ENCODE data around the gene ALPK3.

ALPK3 gene

GRCh38 chr15:84824260-84825007 is 7.3 kb downstream of the ALPK3 start:
- Histone ChIP-seq H3K36me3 (ENCODE audit: insufficient read depth, low read length) (peaks cover 29% of the 10 kb centered on the region), H3K9ac (ENCODE audit: low read depth, low read length) (no peak overlapping the region), H3K27ac (ENCODE audit: low read depth, low read length) (no peak overlapping the region), H3K9me3 (ENCODE audit: insufficient read depth, low read depth, low read length) (no peaks in the 10 kb centered on the region), H3K4me3 (ENCODE audit: low read length) (no peak overlapping the region), H3K4me1 (ENCODE audit: insufficient read depth, low read length) (peaks cover 7% of the 10 kb centered on the region; the same call in 1 of the 2 replicates), H3K27me3 (ENCODE audit: insufficient read depth, low read length) (no peaks in the 10 kb centered on the region)
- 96% methylated on average over 6 of the region's 6 CpGs for WGBS

GRCh38 chr15:84826369-84826823 is 9.2 kb downstream of the ALPK3 start:
- WGBS, result 62% methylated on average over 6 of the region's 6 CpGs

GRCh38 chr15:84827246-84827645 is 10.1 kb downstream of the ALPK3 start:
- WGBS, result 96% methylated on average over 9 of the region's 9 CpGs

More at GRCh38 chr15:84826369-84826823, 9.2 kb downstream of the ALPK3 start:
- Histone ChIP-seq H3K27me3 (ENCODE audit: insufficient read depth, low read length) (no peaks in the 10 kb centered on the region), H3K9me3 (ENCODE audit: insufficient read depth, low read depth, low read length) (no peaks in the 10 kb centered on the region), H3K9ac (ENCODE audit: low read depth, low read length) (no peak overlapping the region), H3K4me1 (ENCODE audit: insufficient read depth, low read length) (peaks cover under 1% of the 10 kb centered on the region; the same call in 1 of the 2 replicates), H3K27ac (ENCODE audit: low read depth, low read length) (no peak overlapping the region), H3K36me3 (ENCODE audit: insufficient read depth, low read length) (peaks cover 37% of the 10 kb centered on the region), H3K4me3 (ENCODE audit: low read length) (no peak overlapping the region)

DNA sequence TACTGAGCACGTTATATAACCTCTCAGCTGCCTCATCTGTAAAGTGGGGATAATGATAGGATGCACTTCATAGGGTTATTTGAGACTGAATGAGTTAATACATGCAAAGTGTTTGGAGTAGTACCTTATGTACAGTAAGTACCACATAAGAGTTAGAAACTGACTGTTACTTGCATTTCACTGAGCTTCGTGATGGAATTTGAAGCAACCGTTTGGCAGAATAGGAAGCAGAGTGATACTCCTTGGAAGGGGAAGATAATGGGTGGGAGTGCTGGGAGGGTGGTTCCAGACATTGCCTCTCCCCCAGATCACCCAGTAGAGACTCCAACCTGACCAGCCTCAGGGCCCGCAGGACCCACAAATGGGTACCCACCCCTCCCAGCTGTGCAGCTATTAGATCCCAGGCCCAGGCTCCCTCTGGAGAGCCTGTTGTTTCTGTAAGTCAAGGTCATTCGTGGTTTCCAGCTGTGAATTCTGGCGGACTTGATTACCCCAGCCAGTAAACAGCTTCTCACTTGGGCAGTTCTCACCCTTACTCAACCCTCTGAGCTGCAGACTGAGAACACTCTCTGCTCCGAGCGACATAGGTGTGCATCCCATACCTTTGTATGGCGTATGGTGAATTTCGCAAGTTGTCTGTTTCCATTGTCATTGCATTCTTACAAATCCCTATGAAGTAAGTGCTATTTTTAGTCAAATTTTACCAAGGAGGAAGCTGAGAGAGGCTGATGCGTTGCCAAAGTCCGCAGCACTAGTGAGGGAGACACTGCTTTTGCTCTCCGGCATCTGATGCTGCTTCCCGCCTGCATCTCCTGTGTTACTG is 11.1 kb downstream of the ALPK3 start:
- no peaks in the 10 kb centered on the region for H3K4me1 ChIP-seq (ENCODE audit: insufficient read depth, low read length)
- no peak overlapping the region for H3K4me3 ChIP-seq (ENCODE audit: low read length)
- no peak overlapping the region for H3K9ac ChIP-seq (ENCODE audit: low read depth, low read length)
- 90% methylated on average over 13 of the region's 14 CpGs for WGBS
- H3K27ac ChIP-seq (ENCODE audit: low read depth, low read length), result no peak overlapping the region
- no peaks in the 10 kb centered on the region for H3K9me3 ChIP-seq (ENCODE audit: insufficient read depth, low read depth, low read length)
- peaks cover 49% of the 10 kb centered on the region for H3K36me3 ChIP-seq (ENCODE audit: insufficient read depth, low read length)
- H3K27me3 ChIP-seq (ENCODE audit: insufficient read depth, low read length), result no peaks in the 10 kb centered on the region

More at GRCh38 chr15:84827246-84827645, 10.1 kb downstream of the ALPK3 start:
- H3K9me3 ChIP-seq (ENCODE audit: insufficient read depth, low read depth, low read length), result no peaks in the 10 kb centered on the region
- no peak overlapping the region for H3K27ac ChIP-seq (ENCODE audit: low read depth, low read length)
- peaks cover 39% of the 10 kb centered on the region for H3K36me3 ChIP-seq (ENCODE audit: insufficient read depth, low read length)
- no peak overlapping the region for H3K9ac ChIP-seq (ENCODE audit: low read depth, low read length)
- H3K4me3 ChIP-seq (ENCODE audit: low read length), result no peak overlapping the region
- H3K4me1 ChIP-seq (ENCODE audit: insufficient read depth, low read length), result no peaks in the 10 kb centered on the region
- no peaks in the 10 kb centered on the region for H3K27me3 ChIP-seq (ENCODE audit: insufficient read depth, low read length)

- Histone ChIP-seq H3K27ac (ENCODE audit: low read depth, low read length) (no peak overlapping the region), H3K9ac (ENCODE audit: low read depth, low read length) (no peak overlapping the region), H3K36me3 (ENCODE audit: insufficient read depth, low read length) (peaks cover 46% of the 10 kb centered on the region), H3K4me1 (ENCODE audit: insufficient read depth, low read length) (no peaks in the 10 kb centered on the region), H3K9me3 (ENCODE audit: insufficient read depth, low read depth, low read length) (no peaks in the 10 kb centered on the region), H3K27me3 (ENCODE audit: insufficient read depth, low read length) (no peaks in the 10 kb centered on the region), H3K4me3 (ENCODE audit: low read length) (no peak overlapping the region)
- WGBS, result 97% methylated on average over 8 of the region's 8 CpGs
Measured at GRCh38 chr15:84829428-84829827, 12.3 kb downstream of the ALPK3 start.

DNA sequence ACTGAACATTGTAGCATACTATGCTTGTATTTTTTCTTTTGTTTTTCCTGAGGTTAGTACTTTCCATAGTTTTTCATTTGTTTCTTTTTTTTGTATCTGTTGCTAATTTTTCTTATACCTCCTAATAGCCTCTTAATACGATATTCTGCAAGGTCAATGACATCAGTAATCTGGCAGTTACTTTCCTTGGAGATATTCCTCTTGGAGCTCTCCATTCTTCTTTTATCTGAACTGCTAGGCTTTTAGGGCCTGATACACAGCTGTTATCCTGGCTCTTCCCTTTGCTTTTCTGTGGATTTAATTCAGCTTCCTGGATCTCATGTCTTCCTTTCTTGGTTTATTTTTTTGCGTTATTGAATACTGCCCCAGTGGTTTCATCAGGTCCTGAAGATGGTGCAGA is 12.9 kb downstream of the ALPK3 start:
- H3K27ac ChIP-seq (ENCODE audit: low read depth, low read length), result no peak overlapping the region
- WGBS, result 89% methylated on average over 2 of the region's 2 CpGs
- H3K9me3 ChIP-seq (ENCODE audit: insufficient read depth, low read depth, low read length), result no peaks in the 10 kb centered on the region
- H3K9ac ChIP-seq (ENCODE audit: low read depth, low read length), result no peak overlapping the region
- H3K27me3 ChIP-seq (ENCODE audit: insufficient read depth, low read length), result no peaks in the 10 kb centered on the region
- H3K4me1 ChIP-seq (ENCODE audit: insufficient read depth, low read length), result no peaks in the 10 kb centered on the region
- H3K36me3 ChIP-seq (ENCODE audit: insufficient read depth, low read length), result peaks cover 45% of the 10 kb centered on the region
- H3K4me3 ChIP-seq (ENCODE audit: low read length), result no peak overlapping the region

GRCh38 chr15:84831028-84831427 is 13.9 kb downstream of the ALPK3 start:
- 92% methylated on average over 4 of the region's 5 CpGs for WGBS
- Histone ChIP-seq H3K9ac (ENCODE audit: low read depth, low read length) (no peak overlapping the region), H3K9me3 (ENCODE audit: insufficient read depth, low read depth, low read length) (no peaks in the 10 kb centered on the region), H3K27ac (ENCODE audit: low read depth, low read length) (no peak overlapping the region), H3K4me3 (ENCODE audit: low read length) (no peak overlapping the region), H3K27me3 (ENCODE audit: insufficient read depth, low read length) (no peaks in the 10 kb centered on the region), H3K4me1 (ENCODE audit: insufficient read depth, low read length) (no peaks in the 10 kb centered on the region), H3K36me3 (ENCODE audit: insufficient read depth, low read length) (peaks cover 45% of the 10 kb centered on the region)

DNA sequence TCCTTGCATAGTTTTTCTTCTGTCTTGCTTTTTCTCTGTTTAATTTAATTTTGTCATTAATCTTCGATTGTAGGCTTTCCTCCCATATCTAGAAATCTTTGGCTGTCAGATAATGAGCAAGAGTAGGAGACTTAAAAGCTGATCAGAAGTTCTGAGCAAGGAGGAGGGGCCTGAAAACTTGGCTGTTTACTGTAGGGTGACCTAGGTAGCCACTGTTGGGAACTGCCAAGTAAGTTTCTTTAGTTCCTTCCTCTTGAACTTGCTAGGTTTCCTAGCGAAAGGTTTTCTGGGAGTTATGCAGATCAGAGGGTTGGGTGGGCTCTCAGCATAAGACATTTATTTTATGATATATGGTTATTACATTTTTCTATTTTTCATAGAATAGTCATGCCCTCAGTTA is 14.5 kb downstream of the ALPK3 start:
- no peaks in the 10 kb centered on the region for H3K9me3 ChIP-seq (ENCODE audit: insufficient read depth, low read depth, low read length)
- WGBS, result no CpG with 5 or more reads among the region's 2 CpGs

DNA sequence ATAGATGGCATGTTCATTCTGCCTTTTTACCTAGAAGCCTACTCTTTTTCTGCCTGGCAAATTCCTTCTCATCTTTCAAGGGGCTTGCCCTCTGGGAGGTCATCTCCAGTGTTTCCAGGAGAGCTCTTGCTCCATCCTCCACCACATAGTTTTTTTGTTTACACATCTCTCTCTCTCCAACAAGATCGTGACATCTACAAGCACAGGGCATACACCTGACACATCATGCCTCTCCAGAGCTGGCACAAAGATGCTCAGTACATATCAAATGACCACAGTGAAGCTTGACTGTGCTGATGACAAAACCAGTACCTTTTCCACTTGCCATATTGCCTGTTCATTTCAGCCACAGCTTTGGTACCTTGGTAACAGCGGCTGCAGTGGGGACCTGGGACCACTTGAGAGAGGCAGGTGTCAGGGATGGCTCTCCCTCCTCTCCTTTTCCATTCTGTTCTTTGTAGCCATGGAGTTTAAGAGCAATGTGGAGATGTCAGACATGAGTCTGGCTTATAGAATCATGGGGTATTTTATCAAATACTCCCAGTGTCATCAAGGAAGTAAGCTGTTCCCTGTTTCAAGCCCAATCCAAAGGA is 15.4 kb downstream of the ALPK3 start:
- Histone ChIP-seq H3K4me3 (ENCODE audit: low read length) (no peak overlapping the region), H3K9ac (ENCODE audit: low read depth, low read length) (no peak overlapping the region), H3K27ac (ENCODE audit: low read depth, low read length) (no peak overlapping the region), H3K27me3 (ENCODE audit: insufficient read depth, low read length) (no peaks in the 10 kb centered on the region), H3K36me3 (ENCODE audit: insufficient read depth, low read length) (peaks cover 43% of the 10 kb centered on the region), H3K4me1 (ENCODE audit: insufficient read depth, low read length) (no peaks in the 10 kb centered on the region), H3K9me3 (ENCODE audit: insufficient read depth, low read depth, low read length) (no peaks in the 10 kb centered on the region)
- 97% methylated on average over 2 of the region's 2 CpGs for WGBS

More for the DNA sequence above, 14.5 kb downstream of the ALPK3 start:
- Histone ChIP-seq H3K27me3 (ENCODE audit: insufficient read depth, low read length) (no peaks in the 10 kb centered on the region), H3K4me1 (ENCODE audit: insufficient read depth, low read length) (no peaks in the 10 kb centered on the region), H3K9ac (ENCODE audit: low read depth, low read length) (no peak overlapping the region), H3K4me3 (ENCODE audit: low read length) (no peak overlapping the region), H3K27ac (ENCODE audit: low read depth, low read length) (no peak overlapping the region), H3K36me3 (ENCODE audit: insufficient read depth, low read length) (peaks cover 45% of the 10 kb centered on the region)

DNA sequence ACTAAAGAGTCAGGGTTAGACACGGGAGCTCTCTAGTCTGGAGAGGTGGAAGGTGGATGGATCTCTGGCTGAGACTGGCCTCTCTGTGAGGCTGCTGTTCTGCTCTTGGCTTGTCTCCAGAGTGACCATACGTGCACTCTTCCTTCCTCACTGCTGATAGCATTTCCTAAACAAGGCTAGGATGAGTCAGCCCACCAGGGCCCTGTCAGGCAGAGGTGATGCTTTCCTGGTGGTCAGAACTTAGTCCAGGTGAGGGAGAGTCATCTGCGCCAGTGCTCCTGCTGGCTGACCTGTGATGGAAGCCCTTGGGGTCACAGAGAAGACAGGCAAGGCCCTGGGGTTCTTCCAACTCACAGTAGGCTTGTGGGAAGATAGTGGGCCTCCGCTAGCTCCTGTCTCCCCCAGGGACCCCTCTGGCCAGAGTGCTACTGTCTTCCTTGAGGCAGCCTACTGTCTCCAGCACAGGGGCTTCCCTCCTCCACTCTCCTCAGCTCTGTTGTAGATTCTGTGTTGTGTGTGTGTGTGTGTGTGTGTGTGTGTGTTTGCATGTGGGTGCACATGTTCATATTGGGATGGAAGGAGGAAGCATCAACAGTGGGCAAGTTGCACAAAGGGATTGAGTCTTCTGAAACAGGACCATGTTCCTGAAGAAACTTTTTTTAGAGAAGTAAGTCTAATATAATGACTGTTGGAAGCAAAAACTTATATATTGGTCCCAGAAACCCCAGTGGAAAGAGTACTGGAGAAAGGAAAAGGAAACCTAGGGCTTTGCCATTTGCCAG is 16.5 kb downstream of the ALPK3 start:
- H3K4me3 ChIP-seq (ENCODE audit: low read length), result no peak overlapping the region
- H3K4me1 ChIP-seq (ENCODE audit: insufficient read depth, low read length), result no peaks in the 10 kb centered on the region
- H3K27me3 ChIP-seq (ENCODE audit: insufficient read depth, low read length), result no peaks in the 10 kb centered on the region
- H3K36me3 ChIP-seq (ENCODE audit: insufficient read depth, low read length), result peaks cover 32% of the 10 kb centered on the region
- H3K27ac ChIP-seq (ENCODE audit: low read depth, low read length), result no peak overlapping the region
- WGBS, result 90% methylated on average over 4 of the region's 4 CpGs
- no peaks in the 10 kb centered on the region for H3K9me3 ChIP-seq (ENCODE audit: insufficient read depth, low read depth, low read length)
- no peak overlapping the region for H3K9ac ChIP-seq (ENCODE audit: low read depth, low read length)
